T1000 (cell line): Measurements from ENCODE around the gene COL12A1.

ENCODE experiments used
- DNase-seq: peaks from one replicate; lab custom pipeline; 2025; ENCODE audit warnings: mixed read lengths; lab: John Stamatoyannopoulos, UW

Gene COL12A1

GRCh38 chr6:75205776-75206575 lies at the start of gene COL12A1:
Gene COL12A1 (minus strand): TSS chr6:75206053. CDS start chr6:75202792, 3,261 bp downstream.
- DNase-seq = peak; percentile 92

GRCh38 chr6:75250552-75250951 lies 44.7 kb upstream of the COL12A1 start:
- DNase-seq = no peak

- DNase-seq = no peak
These were observed 44.0 kb upstream of the COL12A1 start for GRCh38 chr6:75249837-75250236.

- DNase-seq = no peak
These were observed 40.5 kb upstream of the COL12A1 start for GRCh38 chr6:75246386-75246785.

- no peak for DNase-seq
These were observed 38.3 kb upstream of the COL12A1 start for GRCh38 chr6:75244063-75244584.

GRCh38 chr6:75243333-75244062 lies 37.6 kb upstream of the COL12A1 start, which contains the start of gene COX7A2:
Gene COX7A2 (minus strand): TSS chr6:75243801. CDS start chr6:75243734, 67 bp downstream.
- peak; percentile 65 for DNase-seq

- DNase-seq = no peak
These were observed 30.8 kb upstream of the COL12A1 start for GRCh38 chr6:75236630-75237029.

- DNase-seq = no peak
These were observed 29.4 kb upstream of the COL12A1 start for GRCh38 chr6:75235271-75235670.

GRCh38 chr6:75234126-75234865 lies 28.4 kb upstream of the COL12A1 start:
- no peak for DNase-seq

- DNase-seq = no peak
These were observed 27.3 kb upstream of the COL12A1 start for GRCh38 chr6:75233092-75233615.

GRCh38 chr6:75230484-75231325 lies 24.9 kb upstream of the COL12A1 start:
- DNase-seq = no peak

- no peak for DNase-seq
These were observed 18.6 kb upstream of the COL12A1 start for GRCh38 chr6:75224303-75224926.

- no peak for DNase-seq
These were observed 17.6 kb upstream of the COL12A1 start for GRCh38 chr6:75223428-75223827.

- no peak for DNase-seq
These were observed 16.4 kb upstream of the COL12A1 start for GRCh38 chr6:75222261-75222660.

GRCh38 chr6:75221116-75221515 lies 15.3 kb upstream of the COL12A1 start:
- DNase-seq = no peak

GRCh38 chr6:75220357-75220756 lies 14.5 kb upstream of the COL12A1 start:
- DNase-seq = no peak

GRCh38 chr6:75219263-75219662 lies 13.4 kb upstream of the COL12A1 start:
- no peak for DNase-seq

- DNase-seq = no peak
These were observed 11.3 kb upstream of the COL12A1 start for GRCh38 chr6:75217193-75217592.

GRCh38 chr6:75215291-75215690 lies 9.4 kb upstream of the COL12A1 start:
- DNase-seq = no peak

- DNase-seq = no peak
These were observed 7.9 kb upstream of the COL12A1 start for GRCh38 chr6:75213732-75214131.

GRCh38 chr6:75213112-75213511 lies 7.3 kb upstream of the COL12A1 start:
- no peak for DNase-seq
